Measurements from ENCODE around the gene HOXB3. TPM values are rescaled to one million over a fixed set of nuclear protein-coding genes. Genes with fewer than 3 reads are reported as not detected.

Gene HOXB3
- total and polyA plus RNA-seq, 2 of the 13 experiments (the other 11 are each of a cell fraction or from before 2014, with no cell fraction given): not detected

DNA sequence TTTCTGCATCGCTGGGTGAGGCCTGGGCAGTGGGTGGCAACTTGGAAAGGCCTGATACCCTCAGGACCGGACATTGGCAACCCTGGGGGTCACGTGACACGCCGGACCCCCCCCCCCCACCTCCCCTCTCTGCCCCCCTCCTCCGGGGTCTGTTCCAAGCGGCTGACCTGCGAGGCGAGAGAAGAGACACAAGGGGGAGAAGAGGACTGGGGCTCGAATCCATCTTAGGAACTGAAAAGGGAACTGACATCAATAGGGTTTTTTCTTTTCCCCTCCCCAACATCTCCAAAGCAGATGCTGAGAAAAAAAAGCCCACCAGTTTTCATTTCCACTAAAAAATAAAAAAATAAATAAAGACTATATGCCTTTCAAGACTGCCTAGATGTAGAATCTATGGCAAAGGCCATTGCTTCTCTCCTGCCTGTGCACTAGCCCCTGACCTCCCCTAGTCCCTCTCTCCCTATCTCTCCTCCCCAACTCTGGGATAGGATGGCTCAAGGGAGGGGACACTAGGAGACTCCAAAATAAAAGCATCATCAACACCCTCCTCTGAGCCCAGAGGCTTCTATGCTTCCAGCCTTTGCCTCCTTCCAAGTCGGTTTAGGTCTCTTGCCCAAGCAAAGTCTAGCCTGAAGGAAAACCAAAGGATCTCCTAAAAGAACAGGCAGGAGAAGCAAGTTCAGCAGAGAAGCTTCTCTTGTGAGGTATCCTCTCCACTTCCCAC lies 37.4 kb downstream of the HOXB3 start (continued):
- TF ChIP-seq, protein P1, sequence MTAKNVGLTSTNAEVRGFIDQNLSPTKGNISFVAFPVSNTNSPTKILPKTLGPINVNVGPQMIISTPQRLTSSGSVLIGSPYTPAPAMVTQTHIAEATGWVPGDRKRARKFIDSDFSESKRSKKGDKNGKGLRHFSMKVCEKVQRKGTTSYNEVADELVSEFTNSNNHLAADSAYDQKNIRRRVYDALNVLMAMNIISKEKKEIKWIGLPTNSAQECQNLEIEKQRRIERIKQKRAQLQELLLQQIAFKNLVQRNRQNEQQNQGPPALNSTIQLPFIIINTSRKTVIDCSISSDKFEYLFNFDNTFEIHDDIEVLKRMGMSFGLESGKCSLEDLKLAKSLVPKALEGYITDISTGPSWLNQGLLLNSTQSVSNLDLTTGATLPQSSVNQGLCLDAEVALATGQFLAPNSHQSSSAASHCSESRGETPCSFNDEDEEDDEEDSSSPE (CRISPR knock-in tag; IDR thresholded peaks at IDR 0.05): no peak
- TF ChIP-seq, protein P2, sequence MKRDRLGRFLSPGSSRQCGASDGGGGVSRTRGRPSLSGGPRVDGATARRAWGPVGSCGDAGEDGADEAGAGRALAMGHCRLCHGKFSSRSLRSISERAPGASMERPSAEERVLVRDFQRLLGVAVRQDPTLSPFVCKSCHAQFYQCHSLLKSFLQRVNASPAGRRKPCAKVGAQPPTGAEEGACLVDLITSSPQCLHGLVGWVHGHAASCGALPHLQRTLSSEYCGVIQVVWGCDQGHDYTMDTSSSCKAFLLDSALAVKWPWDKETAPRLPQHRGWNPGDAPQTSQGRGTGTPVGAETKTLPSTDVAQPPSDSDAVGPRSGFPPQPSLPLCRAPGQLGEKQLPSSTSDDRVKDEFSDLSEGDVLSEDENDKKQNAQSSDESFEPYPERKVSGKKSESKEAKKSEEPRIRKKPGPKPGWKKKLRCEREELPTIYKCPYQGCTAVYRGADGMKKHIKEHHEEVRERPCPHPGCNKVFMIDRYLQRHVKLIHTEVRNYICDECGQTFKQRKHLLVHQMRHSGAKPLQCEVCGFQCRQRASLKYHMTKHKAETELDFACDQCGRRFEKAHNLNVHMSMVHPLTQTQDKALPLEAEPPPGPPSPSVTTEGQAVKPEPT (CRISPR knock-in tag; IDR thresholded peaks at IDR 0.05; ENCODE audit: low read depth): no peak
- no peak for TF ChIP-seq ZNF484 (CRISPR knock-in tag; IDR thresholded peaks at IDR 0.05; ENCODE audit: borderline replicate concordance, low read depth)
- TF ChIP-seq, protein P3, sequence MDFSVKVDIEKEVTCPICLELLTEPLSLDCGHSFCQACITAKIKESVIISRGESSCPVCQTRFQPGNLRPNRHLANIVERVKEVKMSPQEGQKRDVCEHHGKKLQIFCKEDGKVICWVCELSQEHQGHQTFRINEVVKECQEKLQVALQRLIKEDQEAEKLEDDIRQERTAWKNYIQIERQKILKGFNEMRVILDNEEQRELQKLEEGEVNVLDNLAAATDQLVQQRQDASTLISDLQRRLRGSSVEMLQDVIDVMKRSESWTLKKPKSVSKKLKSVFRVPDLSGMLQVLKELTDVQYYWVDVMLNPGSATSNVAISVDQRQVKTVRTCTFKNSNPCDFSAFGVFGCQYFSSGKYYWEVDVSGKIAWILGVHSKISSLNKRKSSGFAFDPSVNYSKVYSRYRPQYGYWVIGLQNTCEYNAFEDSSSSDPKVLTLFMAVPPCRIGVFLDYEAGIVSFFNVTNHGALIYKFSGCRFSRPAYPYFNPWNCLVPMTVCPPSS (IDR thresholded peaks at IDR 0.05): no peak
- TF ChIP-seq, protein P4, sequence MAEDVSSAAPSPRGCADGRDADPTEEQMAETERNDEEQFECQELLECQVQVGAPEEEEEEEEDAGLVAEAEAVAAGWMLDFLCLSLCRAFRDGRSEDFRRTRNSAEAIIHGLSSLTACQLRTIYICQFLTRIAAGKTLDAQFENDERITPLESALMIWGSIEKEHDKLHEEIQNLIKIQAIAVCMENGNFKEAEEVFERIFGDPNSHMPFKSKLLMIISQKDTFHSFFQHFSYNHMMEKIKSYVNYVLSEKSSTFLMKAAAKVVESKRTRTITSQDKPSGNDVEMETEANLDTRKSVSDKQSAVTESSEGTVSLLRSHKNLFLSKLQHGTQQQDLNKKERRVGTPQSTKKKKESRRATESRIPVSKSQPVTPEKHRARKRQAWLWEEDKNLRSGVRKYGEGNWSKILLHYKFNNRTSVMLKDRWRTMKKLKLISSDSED (CRISPR knock-in tag; IDR thresholded peaks at IDR 0.05): no peak
